Testis (tissue), 3 donors: ENCODE results near the gene MGAT5B. TPM values are rescaled to one million over a fixed set of nuclear protein-coding genes. Genes with fewer than 3 reads are reported as not detected.

Source experiments
- DNase-seq: peaks from one replicate; pipeline ENCODE4 v3.0.0-alpha.2; 2019
- H3K27ac ChIP-seq, 2 donors: fragments of 200-600 bp; sonication (generic); one replicate each; pipeline ENCODE4 v1.5.1; 2019
- H3K27me3 ChIP-seq: fragments of 200-600 bp; sonication (generic); one replicate; pipeline ENCODE4 v1.5.1; 2019
- H3K36me3 ChIP-seq: fragments of 200-600 bp; sonication (generic); one replicate; pipeline ENCODE4 v1.5.1; 2017; ENCODE audit warnings: low read depth; ENCODE audit errors: missing control alignments
- H3K4me1 ChIP-seq: fragments of 200-600 bp; sonication (generic); one replicate; pipeline ENCODE4 v1.5.1; 2019
- H3K4me3 ChIP-seq, 2 donors: fragments of 200-600 bp; sonication (generic); one replicate each; pipeline ENCODE4 v1.5.1; 2017 to 2019
- H3K9me3 ChIP-seq: fragments of 200-600 bp; sonication (generic); one replicate; pipeline ENCODE4 v1.5.1; 2017
- CTCF ChIP-seq, 3 experiments: fragments of 450-650 bp in 2 of 3; fragments of 200-600 bp in 1 of 3; sonication (generic) in 1 of 3; IDR thresholded peaks; one replicate each; pipeline ENCODE4 v1.5.1; 2016 to 2019; ENCODE audit warnings: antibody characterized with exemption in 3 of 3, mild to moderate bottlenecking in 2 of 3, moderate library complexity in 1 of 3
- POLR2A ChIP-seq: fragments of 450-650 bp; IDR thresholded peaks from one replicate; pipeline ENCODE4 v1.6.1; 2017; ENCODE audit warnings: antibody characterized with exemption, mild to moderate bottlenecking, moderate library complexity
- WGBS, 2 donors: methylation state at CpG; one replicate each; pipeline ENCODE4 v1.1.5; 2018; 5-methylcytosine and 5-hydroxymethylcytosine counted together
- intact Hi-C: fragments of 100-400 bp; cut with DNase I; formaldehyde crosslinking; loops from one replicate; pipeline ENCODE4 v1.15.1; 2023; ENCODE audit warnings: low total_unique reads
- polyA plus RNA-seq: library from polyadenylated mRNA; stranded (reverse); fragments of 350-450 nt; fragmentation: Illumina TruSeq; extraction: RNeasy Lipid Tissue Mini Kit (QIAGEN cat#74804); gene quantifications from one replicate; pipeline ENCODE4 v1.2.3, GENCODE V29; 2014; ENCODE audit warnings: low read depth, low replicate concordance; ENCODE audit not compliant: insufficient read depth
- total RNA-seq, 2 donors: library from RNA; depleted of rRNA; stranded (reverse); fragments of >200 nt; gene quantifications; one replicate each; pipeline ENCODE4 v1.2.3, GENCODE V29; 2016

MGAT5B gene
- total and polyA plus RNA-seq, 3 donors from 2014 or later: 4.6 to 10.9 (median 9.0) TPM

GRCh38 chr17:76983075-76983775, 115.0 kb downstream of the MGAT5B start:
- 63 to 76% methylated on average over 11 to 17 of the region's 17 CpGs for WGBS, 2 donors
- no peak for TF ChIP-seq POLR2A
- TF ChIP-seq CTCF (IDR thresholded peaks at IDR 0.05): no peak
- no peak overlapping the region for H3K27ac ChIP-seq
- H3K4me1 ChIP-seq: no peaks in the 10 kb centered on the region
- no peaks in the 10 kb centered on the region for H3K9me3 ChIP-seq
- H3K27me3 ChIP-seq: no peaks in the 10 kb centered on the region
- intact Hi-C loops: no loop called here
- no peak overlapping the region for H3K4me3 ChIP-seq
- no peak for DNase-seq
- H3K36me3 ChIP-seq: no peaks in the 10 kb centered on the region

- WGBS, 2 donors: 73 to 75% methylated on average over 6 to 8 of the region's 8 CpGs
- Histone ChIP-seq H3K27me3 (no peaks in the 10 kb centered on the region), H3K27ac (no peak overlapping the region), H3K9me3 (no peaks in the 10 kb centered on the region), H3K4me1 (no peaks in the 10 kb centered on the region), H3K4me3 (no peak overlapping the region), H3K36me3 (no peaks in the 10 kb centered on the region)
- intact Hi-C loops: no loop called here
- no peak for TF ChIP-seq POLR2A
- TF ChIP-seq CTCF (IDR thresholded peaks at IDR 0.05): no peak
- DNase-seq: no peak
These were observed 118.2 kb downstream of the MGAT5B start for GRCh38 chr17:76986365-76986764.

GRCh38 chr17:76987486-76988093, 119.4 kb downstream of the MGAT5B start:
- H3K27ac ChIP-seq: no peak overlapping the region
- no peaks in the 10 kb centered on the region for H3K9me3 ChIP-seq
- DNase-seq: no peak
- H3K36me3 ChIP-seq: no peaks in the 10 kb centered on the region
- no peak for TF ChIP-seq CTCF (IDR thresholded peaks at IDR 0.05)
- no peak for TF ChIP-seq POLR2A
- H3K4me3 ChIP-seq: no peak overlapping the region
- WGBS, 2 donors: 73 to 98% methylated on average over 12 to 15 of the region's 15 CpGs
- intact Hi-C loops: no loop called here
- H3K27me3 ChIP-seq: no peaks in the 10 kb centered on the region
- H3K4me1 ChIP-seq: no peaks in the 10 kb centered on the region

- DNase-seq: no peak
- intact Hi-C loops: no loop called here
- Histone ChIP-seq H3K9me3 (no peaks in the 10 kb centered on the region), H3K27me3 (no peaks in the 10 kb centered on the region), H3K27ac (no peak overlapping the region), H3K4me3 (no peak overlapping the region), H3K4me1 (no peaks in the 10 kb centered on the region), H3K36me3 (no peaks in the 10 kb centered on the region)
- TF ChIP-seq CTCF (IDR thresholded peaks at IDR 0.05) (no peak), POLR2A (no peak)
- 88 to 91% methylated on average over 13 of the region's 13 CpGs for WGBS, 2 donors
These were observed 120.6 kb downstream of the MGAT5B start for GRCh38 chr17:76988796-76989195.

- intact Hi-C loops: no loop called here
- 76 to 77% methylated on average over 4 to 5 of the region's 5 CpGs for WGBS, 2 donors
- TF ChIP-seq CTCF (IDR thresholded peaks at IDR 0.05) (no peak), POLR2A (no peak)
- Histone ChIP-seq H3K4me3 (no peak overlapping the region), H3K36me3 (no peaks in the 10 kb centered on the region), H3K27ac (no peak overlapping the region), H3K9me3 (no peaks in the 10 kb centered on the region), H3K27me3 (no peaks in the 10 kb centered on the region), H3K4me1 (no peaks in the 10 kb centered on the region)
- no peak for DNase-seq
These were observed 121.3 kb downstream of the MGAT5B start for GRCh38 chr17:76989519-76989918.
